Endothelial cell of umbilical vein (primary cell): ENCODE data around the gene PLXNA1.

Source experiments
- EZH2 ChIP-seq: IDR thresholded peaks from 2 replicates; pipeline ENCODE4 v1.6.1; 2012; ENCODE audit warnings: borderline replicate concordance, low read depth, mild to moderate bottlenecking, moderate library complexity, low read length, inconsistent platforms; ENCODE audit not compliant: severe bottlenecking
- TF ChIP-seq, protein P1 (sequence below), 2 donors: IDR thresholded peaks; 1 replicate in 1 of 2; 2 replicates in 1 of 2; pipeline ENCODE4 v1.5.1; 2011; ENCODE audit warnings: low read length in 2 of 2, mild to moderate bottlenecking in 2 of 2, moderate library complexity in 2 of 2, control low read depth in 1 of 2, inconsistent platforms in 1 of 2, low read depth in 1 of 2; ENCODE audit not compliant: insufficient read depth in 1 of 2; ENCODE audit errors: extremely low read depth in 1 of 2

DNA sequence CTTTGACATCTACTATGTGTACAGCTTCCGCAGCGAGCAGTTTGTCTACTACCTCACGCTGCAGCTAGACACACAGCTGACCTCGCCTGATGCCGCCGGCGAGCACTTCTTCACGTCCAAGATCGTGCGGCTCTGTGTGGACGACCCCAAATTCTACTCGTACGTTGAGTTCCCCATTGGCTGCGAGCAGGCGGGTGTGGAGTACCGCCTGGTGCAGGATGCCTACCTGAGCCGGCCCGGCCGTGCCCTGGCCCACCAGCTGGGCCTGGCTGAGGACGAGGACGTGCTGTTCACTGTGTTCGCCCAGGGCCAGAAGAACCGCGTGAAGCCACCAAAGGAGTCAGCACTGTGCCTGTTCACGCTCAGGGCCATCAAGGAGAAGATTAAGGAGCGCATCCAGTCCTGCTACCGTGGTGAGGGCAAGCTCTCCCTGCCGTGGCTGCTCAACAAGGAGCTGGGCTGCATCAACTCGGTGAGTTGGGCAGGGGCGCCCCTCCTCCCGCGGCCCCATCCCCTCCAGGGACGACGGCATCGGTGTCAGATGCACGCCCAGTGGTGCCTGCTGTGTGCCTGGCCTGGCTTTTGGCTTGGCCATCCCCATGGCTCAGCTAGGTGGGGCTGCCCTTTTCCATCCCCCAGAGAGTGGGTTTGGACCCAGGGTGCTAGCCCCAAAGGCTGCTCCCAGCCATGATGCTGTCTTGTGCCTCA lies 6.6 kb downstream of the PLXNA1 start:
- no peak for TF ChIP-seq EZH2
- TF ChIP-seq, protein P1, sequence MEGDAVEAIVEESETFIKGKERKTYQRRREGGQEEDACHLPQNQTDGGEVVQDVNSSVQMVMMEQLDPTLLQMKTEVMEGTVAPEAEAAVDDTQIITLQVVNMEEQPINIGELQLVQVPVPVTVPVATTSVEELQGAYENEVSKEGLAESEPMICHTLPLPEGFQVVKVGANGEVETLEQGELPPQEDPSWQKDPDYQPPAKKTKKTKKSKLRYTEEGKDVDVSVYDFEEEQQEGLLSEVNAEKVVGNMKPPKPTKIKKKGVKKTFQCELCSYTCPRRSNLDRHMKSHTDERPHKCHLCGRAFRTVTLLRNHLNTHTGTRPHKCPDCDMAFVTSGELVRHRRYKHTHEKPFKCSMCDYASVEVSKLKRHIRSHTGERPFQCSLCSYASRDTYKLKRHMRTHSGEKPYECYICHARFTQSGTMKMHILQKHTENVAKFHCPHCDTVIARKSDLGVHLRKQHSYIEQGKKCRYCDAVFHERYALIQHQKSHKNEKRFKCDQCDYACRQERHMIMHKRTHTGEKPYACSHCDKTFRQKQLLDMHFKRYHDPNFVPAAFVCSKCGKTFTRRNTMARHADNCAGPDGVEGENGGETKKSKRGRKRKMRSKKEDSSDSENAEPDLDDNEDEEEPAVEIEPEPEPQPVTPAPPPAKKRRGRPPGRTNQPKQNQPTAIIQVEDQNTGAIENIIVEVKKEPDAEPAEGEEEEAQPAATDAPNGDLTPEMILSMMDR (IDR thresholded peaks at IDR 0.05; ENCODE audit: extremely low read depth in 1 of 2, insufficient read depth in 1 of 2, low read depth in 1 of 2, low read length in 2 of 2): no peak
